K562 (cell line): Measurements from ENCODE around the gene LRP10. TPM values are rescaled to one million over a fixed set of nuclear protein-coding genes. Genes with fewer than 3 reads are reported as not detected.

Source experiments
- ATAC-seq: fragments of 200-7000 bp; cut with Tn5 transposase; 3 replicates; pipeline ENCODE4 v1.9.1; 2020; ENCODE audit warnings: moderate library complexity
- BruUV-seq: library from RNA; stranded (reverse); fragments of 400-500 nt; replicated peaks from 2 replicates; lab custom pipeline; 2021; lab: Mats Ljungman, UMichigan
- CTCF ChIA-PET: fragments of 300-600 bp; formaldehyde crosslinking; extraction: SDS; loops from one replicate; lab custom pipeline; 2021; ENCODE audit warnings: low intra/inter-chr PET ratio; lab: Yijun Ruan, JAX
- POLR2A ChIA-PET: fragments of 300-600, 350-650 bp; sonication (Branson Sonifier 250); formaldehyde crosslinking; extraction: SDS; loops from one replicate; lab custom pipeline; 2021; ENCODE audit warnings: antibody characterized with exemption, inconsistent platforms; lab: Yijun Ruan, JAX
- DNase-seq, 4 experiments: peaks; one replicate each; pipeline versions ENCODE4 v3.0.0 to v3.0.0-alpha.2; 2011 to 2018; ENCODE audit warnings: low spot score in 3 of 4, mixed read lengths in 3 of 4; ENCODE audit errors: extremely low read depth in 1 of 4
- FAIRE-seq: peaks from 2 replicates; lab custom pipeline; 2011; peaks lifted over from hg19 to GRCh38; lab: Jason Lieb, UNC
- H2AFZ ChIP-seq: 2 replicates; pipeline ENCODE4 v1.6.0; 2011; ENCODE audit warnings: low read depth, low read length, control low read depth, inconsistent platforms
- H3K27ac ChIP-seq: fragments of 200-600 bp; 3 replicates; pipeline ENCODE4 v1.8.0; 2011; ENCODE audit warnings: low read depth, mild to moderate bottlenecking, control low read depth, inconsistent platforms, low read length, moderate library complexity, mixed read lengths; ENCODE audit errors: extremely low read depth
- H3K27me3 ChIP-seq, 2 experiments: fragments of 300-600 bp in 1 of 2; 2 replicates in 1 of 2; 3 replicates in 1 of 2; pipeline versions ENCODE4 v1.6.0 to v1.8.0; 2011; ENCODE audit warnings: inconsistent platforms in 2 of 2, low read length in 2 of 2, mild to moderate bottlenecking in 1 of 2, mixed read lengths in 1 of 2, moderate library complexity in 1 of 2; ENCODE audit not compliant: control insufficient read depth in 2 of 2, insufficient read depth in 2 of 2
- H3K36me3 ChIP-seq: fragments of 300-600 bp; 3 replicates; pipeline ENCODE4 v1.8.0; 2011; ENCODE audit warnings: mild to moderate bottlenecking, low read length, inconsistent platforms; ENCODE audit not compliant: control insufficient read depth, insufficient read depth
- H3K4me1 ChIP-seq, 2 experiments: fragments of 200-600 bp in 1 of 2; replicated peaks in 1 of 2; 2 replicates in 1 of 2; 3 replicates in 1 of 2; pipeline versions ENCODE4 v1.5.1 to v1.8.0; 2011; ENCODE audit warnings: inconsistent platforms in 2 of 2, low read length in 2 of 2, mild to moderate bottlenecking in 1 of 2, mixed read lengths in 1 of 2, moderate library complexity in 1 of 2; ENCODE audit not compliant: control insufficient read depth in 2 of 2, insufficient read depth in 2 of 2
- H3K4me2 ChIP-seq: 2 replicates; pipeline ENCODE4 v1.6.1; 2011; ENCODE audit warnings: low read length, control low read depth, inconsistent platforms, mixed read lengths; ENCODE audit not compliant: insufficient read depth
- H3K4me3 ChIP-seq: fragments of 200-600 bp; sonication (generic), shearing (Covaris generic); 2 replicates; pipeline ENCODE4 v1.5.1; 2016; ENCODE audit warnings: control low read depth, inconsistent platforms
- H3K79me2 ChIP-seq: fragments of 200-600 bp; 3 replicates; pipeline ENCODE4 v1.8.0; 2011; ENCODE audit warnings: low read length, inconsistent platforms; ENCODE audit not compliant: control insufficient read depth, insufficient read depth
- H3K9ac ChIP-seq, 2 experiments: 2 replicates each; pipeline versions ENCODE4 v1.6.0 to v1.6.1; 2011; ENCODE audit warnings: low read depth in 2 of 2, low read length in 2 of 2, control low read depth in 1 of 2, inconsistent platforms in 1 of 2, mild to moderate bottlenecking in 1 of 2, mixed read lengths in 1 of 2; ENCODE audit not compliant: insufficient read depth in 1 of 2
- H3K9me1 ChIP-seq: one replicate; pipeline ENCODE4 v1.6.0; 2011; ENCODE audit warnings: inconsistent platforms, mild to moderate bottlenecking, low read length, moderate library complexity; ENCODE audit not compliant: control insufficient read depth, insufficient read depth
- H3K9me3 ChIP-seq: replicated peaks from 2 replicates; pipeline ENCODE4 v1.5.1; 2011; ENCODE audit warnings: low read depth, low read length, inconsistent platforms; ENCODE audit not compliant: control insufficient read depth, insufficient read depth
- H4K20me1 ChIP-seq: replicated peaks from 2 replicates; pipeline ENCODE4 v1.6.1; 2011; ENCODE audit warnings: low read length, inconsistent platforms, mixed read lengths; ENCODE audit not compliant: control insufficient read depth, insufficient read depth
- CXXC5 ChIP-seq: fragments of 250-450 bp; sonication (Bioruptor Pico); IDR thresholded peaks from 2 replicates; pipeline ENCODE4 v1.8.0; 2022; ENCODE audit warnings: inconsistent platforms, mild to moderate bottlenecking, moderate library complexity
- KHSRP ChIP-seq: fragments of 450-650 bp; IDR thresholded peaks from 2 replicates; pipeline ENCODE4 v1.6.1; 2017
- PRDM10 ChIP-seq: fragments of 450-650 bp; IDR thresholded peaks from 2 replicates; pipeline ENCODE4 v1.6.1; 2018; ENCODE audit not compliant: partially characterized antibody
- SMARCA5 ChIP-seq: fragments of 450-650 bp; IDR thresholded peaks from 2 replicates; pipeline ENCODE4 v1.6.1; 2016
- ZNF408 ChIP-seq: fragments of 250-450 bp; sonication (Bioruptor Pico); IDR thresholded peaks from 2 replicates; pipeline ENCODE4 v1.4.0; 2020; ENCODE audit warnings: low read depth, mild to moderate bottlenecking, moderate library complexity
- WGBS: fragments of 100-300 bp; shearing (Covaris generic); methylation state at CpG from one replicate; pipeline ENCODE4 v1.1.6; 2016; ENCODE audit warnings: low coverage, mixed read lengths; ENCODE audit not compliant: insufficient coverage; ENCODE audit errors: missing lambda C conversion rate; 5-methylcytosine and 5-hydroxymethylcytosine counted together
- in situ Hi-C: fragments of 300-500 bp; cut with MboI; formaldehyde crosslinking; loops from 4 replicates; pipeline ENCODE4 v1.15.0; 2018; ENCODE audit warnings: inconsistent platforms, mixed read lengths
- intact Hi-C: fragments of 100-400 bp; cut with micrococcal nuclease; formaldehyde crosslinking; loops from 2 replicates; pipeline ENCODE4 v1.14.2; 2022
- polyA plus RNA-seq, 8 experiments: library from polyadenylated mRNA; depleted of rRNA in 4 of 8; stranded (reverse) in 5 of 8; unstranded in 3 of 8; fragments of >200 nt; fragmentation: Nextera tagmentation in 2 of 8; fragmentation: Illumina TruSeq in 1 of 8; extraction: Ambion mirVana in 2 of 8; extraction: Trizol in 1 of 8; gene quantifications; 2 replicates each; pipeline versions ENCODE4 v1.2.1 to v1.2.3, GENCODE V29; 2011 to 2014; ENCODE audit warnings: inconsistent platforms in 1 of 8, missing spikeins in 1 of 8
- total RNA-seq, 7 experiments: library from RNA; depleted of rRNA in 6 of 7; stranded (reverse); fragments of >200 nt in 6 of 7; fragmentation: Illumina TruSeq in 2 of 7; extraction: Trizol in 2 of 7; gene quantifications; 2 replicates each; pipeline versions ENCODE4 v1.2.1 to v1.2.3, GENCODE V29; 2011 to 2021; ENCODE audit warnings: low replicate concordance in 1 of 7

Gene LRP10
- total and polyA plus RNA-seq, 9 of the 15 experiments (the other 6 are each of a cell fraction or from before 2014, with no cell fraction given): 1.3 to 45.5 (median 10.9) TPM

DNA sequence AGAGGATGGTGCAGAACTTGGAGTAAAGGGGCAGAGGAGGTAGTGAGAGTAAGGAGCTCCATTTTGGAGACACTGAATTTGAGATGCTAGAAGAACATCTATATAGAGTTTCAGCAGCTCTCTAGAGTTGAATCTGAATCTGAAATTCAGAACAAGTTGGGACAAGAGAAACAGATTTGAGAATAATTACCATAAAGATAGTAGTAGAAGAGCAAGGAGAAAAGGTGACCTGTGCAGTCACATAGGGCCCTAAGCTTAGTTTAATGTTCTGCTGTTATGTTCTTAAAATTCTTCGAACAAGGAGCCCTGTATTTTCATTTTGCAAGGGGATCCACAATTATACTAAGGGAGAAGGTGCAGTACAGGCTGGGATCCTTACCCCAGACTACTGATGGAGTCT is 18.9 kb downstream of the LRP10 start:
- no peak overlapping the region for H3K4me2 ChIP-seq
- CTCF ChIA-PET: no interaction called here
- H3K79me2 ChIP-seq: peaks cover 14% of the 10 kb centered on the region
- H3K9me1 ChIP-seq: peaks cover 3% of the 10 kb centered on the region
- TF ChIP-seq ZNF408 (CRISPR knock-in tag) (no peak), PRDM10 (no peak), KHSRP (no peak), CXXC5 (no peak), SMARCA5 (no peak)
- H3K9ac ChIP-seq: no peak overlapping the region
- BruUV-seq: no TSS peak
- no peaks in the 10 kb centered on the region for H3K9me3 ChIP-seq
- POLR2A ChIA-PET: interaction anchor here (0.6 to 1.5 kb wide), 3 partner anchors 12 to 1640 kb away, joined by 3 read pairs; no protein-coding TSS in a partner anchor
- no peak overlapping the region for H3K27ac ChIP-seq
- no peak for DNase-seq
- H3K27me3 ChIP-seq: no peaks in the 10 kb centered on the region
- no peak for ATAC-seq
- peaks cover 15 to 34% of the 10 kb centered on the region in 2 experiments for H3K4me1 ChIP-seq
- no peak overlapping the region for H2AFZ ChIP-seq
- no peak for FAIRE-seq
- H3K36me3 ChIP-seq: no peaks in the 10 kb centered on the region
- H4K20me1 ChIP-seq: no peaks in the 10 kb centered on the region
- in situ Hi-C loops: no loop called here
- 13% methylated on average over 1 of the region's 1 CpG for WGBS
- intact Hi-C loops: no loop called here
- H3K4me3 ChIP-seq: no peak overlapping the region
